Measurements from ENCODE around the gene MT1F.

Gene MT1F

GRCh38 chr16:56677474-56677873, 19.7 kb downstream of the MT1F start:
- H4K20me1 ChIP-seq (ENCODE audit: insufficient read depth, low read length), result no peaks in the 10 kb centered on the region
- no peak overlapping the region for H3K9ac ChIP-seq (ENCODE audit: low read length)
- H3K27me3 ChIP-seq (ENCODE audit: low read depth, low read length), result peaks cover 3% of the 10 kb centered on the region; the same call in 1 of the 2 replicates
- H3K4me1 ChIP-seq (ENCODE audit: low read length), result peaks cover 4% of the 10 kb centered on the region; the same call in 1 of the 2 replicates
- H3K36me3 ChIP-seq (replicated peaks; ENCODE audit: low read depth, low read length), result no peaks in the 10 kb centered on the region
- no peak overlapping the region for H3K4me2 ChIP-seq (ENCODE audit: low read length)
- TF ChIP-seq CTCF (IDR thresholded peaks at IDR 0.05; ENCODE audit: low read depth, low read length) (no peak), EZH2phosphoT487 (IDR thresholded peaks at IDR 0.05; ENCODE audit: low read depth) (no peak)
- no peaks in the 10 kb centered on the region for H3K9me3 ChIP-seq (ENCODE audit: insufficient read depth, low read length)
- H3K27ac ChIP-seq (ENCODE audit: low read length), result no peak overlapping the region
- H3K4me3 ChIP-seq (ENCODE audit: low read length), result no peak overlapping the region
- no peak overlapping the region for H2AFZ ChIP-seq (ENCODE audit: low read depth, low read length)
- no peaks in the 10 kb centered on the region for H3K79me2 ChIP-seq (ENCODE audit: low read length)

GRCh38 chr16:56679078-56679730, 21.4 kb downstream of the MT1F start:
- Histone ChIP-seq H3K9me3 (ENCODE audit: insufficient read depth, low read length) (no peaks in the 10 kb centered on the region), H3K4me1 (ENCODE audit: low read length) (peaks cover 14% of the 10 kb centered on the region), H3K27me3 (ENCODE audit: low read depth, low read length) (peaks cover 3% of the 10 kb centered on the region; the same call in 1 of the 2 replicates), H3K79me2 (ENCODE audit: low read length) (no peaks in the 10 kb centered on the region), H3K4me2 (ENCODE audit: low read length) (no peak overlapping the region), H3K4me3 (ENCODE audit: low read length) (no peak overlapping the region), H3K36me3 (replicated peaks; ENCODE audit: low read depth, low read length) (no peaks in the 10 kb centered on the region), H2AFZ (ENCODE audit: low read depth, low read length) (no peak overlapping the region), H3K9ac (ENCODE audit: low read length) (no peak overlapping the region), H4K20me1 (ENCODE audit: insufficient read depth, low read length) (no peaks in the 10 kb centered on the region), H3K27ac (ENCODE audit: low read length) (no peak overlapping the region)
- TF ChIP-seq EZH2phosphoT487 (IDR thresholded peaks at IDR 0.05; ENCODE audit: low read depth) (no peak), CTCF (IDR thresholded peaks at IDR 0.05; ENCODE audit: low read depth, low read length) (no peak)

GRCh38 chr16:56679818-56680217, 22.1 kb downstream of the MT1F start:
- Histone ChIP-seq H3K4me3 (ENCODE audit: low read length) (no peak overlapping the region), H3K4me1 (ENCODE audit: low read length) (peaks cover 14% of the 10 kb centered on the region), H3K36me3 (replicated peaks; ENCODE audit: low read depth, low read length) (no peaks in the 10 kb centered on the region), H3K27ac (ENCODE audit: low read length) (no peak overlapping the region), H3K9ac (ENCODE audit: low read length) (no peak overlapping the region), H3K4me2 (ENCODE audit: low read length) (no peak overlapping the region), H4K20me1 (ENCODE audit: insufficient read depth, low read length) (no peaks in the 10 kb centered on the region), H2AFZ (ENCODE audit: low read depth, low read length) (no peak overlapping the region), H3K27me3 (ENCODE audit: low read depth, low read length) (peaks cover 3% of the 10 kb centered on the region; the same call in 1 of the 2 replicates), H3K9me3 (ENCODE audit: insufficient read depth, low read length) (no peaks in the 10 kb centered on the region), H3K79me2 (ENCODE audit: low read length) (no peaks in the 10 kb centered on the region)
- TF ChIP-seq EZH2phosphoT487 (IDR thresholded peaks at IDR 0.05; ENCODE audit: low read depth), result no peak
- TF ChIP-seq CTCF (IDR thresholded peaks at IDR 0.05; ENCODE audit: low read depth, low read length), result no peak

GRCh38 chr16:56681939-56682702, 24.4 kb downstream of the MT1F start, which contains the start of gene MT1X:
TSS of gene MT1X (plus strand) at chr16:56682470. CDS start at chr16:56682541, 71 bp downstream.
- peak within 1 kb of the TSS; percentile 96 for H2AFZ ChIP-seq (ENCODE audit: low read depth, low read length)
- H3K27me3 ChIP-seq (ENCODE audit: low read depth, low read length), result no peaks in the 10 kb centered on the region
- H3K4me3 ChIP-seq (ENCODE audit: low read length), result peak within 1 kb of the TSS; percentile 94
- peak within 1 kb of the TSS; percentile 99 for H3K4me2 ChIP-seq (ENCODE audit: low read length)
- H3K9me3 ChIP-seq (ENCODE audit: insufficient read depth, low read length), result no peaks in the 10 kb centered on the region
- H3K4me1 ChIP-seq (ENCODE audit: low read length), result peaks cover 14% of the 10 kb centered on the region
- no peak for TF ChIP-seq EZH2phosphoT487 (IDR thresholded peaks at IDR 0.05; ENCODE audit: low read depth)
- no peak for TF ChIP-seq CTCF (IDR thresholded peaks at IDR 0.05; ENCODE audit: low read depth, low read length)
- peak within 1 kb of the TSS; percentile 78 for H3K9ac ChIP-seq (ENCODE audit: low read length)
- no peaks in the 10 kb centered on the region for H4K20me1 ChIP-seq (ENCODE audit: insufficient read depth, low read length)
- H3K27ac ChIP-seq (ENCODE audit: low read length), result no peak within 1 kb of the TSS
- H3K79me2 ChIP-seq (ENCODE audit: low read length), result no peaks in the 10 kb centered on the region
- no peaks in the 10 kb centered on the region for H3K36me3 ChIP-seq (replicated peaks; ENCODE audit: low read depth, low read length)
